ENCODE data around the gene GID8. TPM values are rescaled to one million over a fixed set of nuclear protein-coding genes. Genes with fewer than 3 reads are reported as not detected.

The GID8 gene
- total RNA-seq, 2 experiments from 2014 or later = 30.7 to 39.9 TPM

- ChIA-PET POLR2A (no interaction called here), CTCF (no interaction called here)
- Mint-ChIP-seq H3K4me3 (no peak overlapping the region), H3K27ac (no peak overlapping the region), H3K36me3 (ENCODE audit: low read depth) (no peaks in the 10 kb centered on the region), H3K4me1 (no peaks in the 10 kb centered on the region), H3K27me3 (peaks cover 11% of the 10 kb centered on the region), H3K9me3 (ENCODE audit: low read depth) (no peaks in the 10 kb centered on the region)
- intact Hi-C loops (cut with DNase I, micrococcal nuclease) = no loop called here
- ATAC-seq = no peak
- DNase-seq = no peak
Observed at GRCh38 chr20:62995481-62995880, 57.5 kb downstream of the GID8 start.

GRCh38 chr20:62995898-62996595 lies 58.1 kb downstream of the GID8 start:
- no peak for ATAC-seq
- Mint-ChIP-seq H3K27ac (no peak overlapping the region), H3K9me3 (ENCODE audit: low read depth) (no peaks in the 10 kb centered on the region), H3K36me3 (ENCODE audit: low read depth) (no peaks in the 10 kb centered on the region), H3K4me1 (no peaks in the 10 kb centered on the region), H3K27me3 (peaks cover 17% of the 10 kb centered on the region), H3K4me3 (no peak overlapping the region)
- CTCF ChIA-PET = no interaction called here
- intact Hi-C loops (cut with DNase I, micrococcal nuclease) = no loop called here
- POLR2A ChIA-PET = no interaction called here
- DNase-seq = no peak

- Mint-ChIP-seq H3K27ac (no peak overlapping the region), H3K27me3 (peaks cover 18% of the 10 kb centered on the region)
- intact Hi-C loops (cut with DNase I, micrococcal nuclease) = no loop called here
Observed at GRCh38 chr20:62996596-62996982, 58.6 kb downstream of the GID8 start.

GRCh38 chr20:62997417-62998035 lies 59.6 kb downstream of the GID8 start:
- intact Hi-C loops (cut with DNase I, micrococcal nuclease) = no loop called here
- POLR2A ChIA-PET = no interaction called here
- DNase-seq (no peak), ATAC-seq (no peak)
- CTCF ChIA-PET = interaction anchor here (0.6 kb wide), 1 partner anchor 103 kb away, joined by 3 read pairs; no protein-coding TSS in a partner anchor
- Mint-ChIP-seq H3K27me3 (peaks cover 19% of the 10 kb centered on the region), H3K27ac (no peak overlapping the region), H3K4me1 (no peaks in the 10 kb centered on the region), H3K4me3 (no peak overlapping the region), H3K9me3 (ENCODE audit: low read depth) (no peaks in the 10 kb centered on the region), H3K36me3 (ENCODE audit: low read depth) (no peaks in the 10 kb centered on the region)

More at GRCh38 chr20:62996596-62996982, 58.6 kb downstream of the GID8 start:
- ChIA-PET CTCF (no interaction called here), POLR2A (no interaction called here)
- ATAC-seq (no peak), DNase-seq (no peak)
- Mint-ChIP-seq H3K9me3 (ENCODE audit: low read depth) (no peaks in the 10 kb centered on the region), H3K4me3 (no peak overlapping the region), H3K36me3 (ENCODE audit: low read depth) (no peaks in the 10 kb centered on the region), H3K4me1 (no peaks in the 10 kb centered on the region)

Other genes starting within 250 kb of the GID8 start
- gene NTSR1, start 229.3 kb upstream of the GID8 start, total RNA-seq = under 1 TPM; 0.07 to 0.14 TPM
- gene MRGBP, start 141.7 kb upstream of the GID8 start, total RNA-seq = 10 to 100 TPM; 14.5 to 15.0 TPM
- 10 to 100 TPM; 43.8 to 44.7 TPM for gene OGFR, start 133.3 kb upstream of the GID8 start, total RNA-seq
- not detected for gene COL9A3, start 121.1 kb upstream of the GID8 start, total RNA-seq
- 1 to 10 TPM; 5.2 to 6.6 TPM for gene TCFL5, start 76.3 kb upstream of the GID8 start, total RNA-seq
- gene DIDO1, start 11.6 kb upstream of the GID8 start, total RNA-seq = 10 to 100 TPM; 43.7 to 49.7 TPM
- gene SLC17A9, start 14.6 kb downstream of the GID8 start, total RNA-seq = 10 to 100 TPM; 16.2 to 16.5 TPM
- not detected for gene BHLHE23, start 68.8 kb downstream of the GID8 start, total RNA-seq

Measured in activated CD4-positive, alpha-beta T cell treated with anti-CD3 and anti-CD28 coated beads for 36 hours (primary cell).